Upper lobe of left lung (tissue), 4 donors: Measurements from ENCODE around the gene CAMP.

ENCODE experiments used
- CTCF ChIP-seq, 6 experiments: fragments of 450-650 bp in 4 of 6; fragments of 200-600 bp in 2 of 6; sonication (generic) in 2 of 6; IDR thresholded peaks; one replicate each; pipeline ENCODE4 v1.5.1; 2016 to 2019; ENCODE audit warnings: antibody characterized with exemption in 6 of 6
- POLR2A ChIP-seq, 4 donors: fragments of 450-650 bp; IDR thresholded peaks; one replicate each; pipeline ENCODE4 v1.5.1; 2016 to 2017; ENCODE audit warnings: antibody characterized with exemption in 4 of 4, mild to moderate bottlenecking in 2 of 4
- POLR2AphosphoS5 ChIP-seq, 2 donors: sonication (generic); formaldehyde crosslinking; IDR thresholded peaks; one replicate each; pipeline ENCODE4 v1.5.1; 2017; ENCODE audit warnings: antibody characterized with exemption in 2 of 2

GRCh38 chr3:48209445-48209844 lies 13.8 kb upstream of the CAMP start:
- TF ChIP-seq CTCF (IDR thresholded peaks at IDR 0.05) (no peak), POLR2AphosphoS5 (IDR thresholded peaks at IDR 0.05) (no peak), POLR2A (IDR thresholded peaks at IDR 0.05) (no peak)
